Airway epithelial cell (primary cell): ENCODE data around the gene PTPN22. TPM values are rescaled to one million over a fixed set of nuclear protein-coding genes. Genes with fewer than 3 reads are reported as not detected.

Experiments
- total RNA-seq: library from RNA; depleted of rRNA; stranded (reverse); fragments of >200 nt; gene quantifications from 2 replicates; pipeline ENCODE4 v1.2.3, GENCODE V29; 2015

Gene PTPN22
- 0.49 and 1.1 TPM in 2 replicates for total RNA-seq

DNA sequence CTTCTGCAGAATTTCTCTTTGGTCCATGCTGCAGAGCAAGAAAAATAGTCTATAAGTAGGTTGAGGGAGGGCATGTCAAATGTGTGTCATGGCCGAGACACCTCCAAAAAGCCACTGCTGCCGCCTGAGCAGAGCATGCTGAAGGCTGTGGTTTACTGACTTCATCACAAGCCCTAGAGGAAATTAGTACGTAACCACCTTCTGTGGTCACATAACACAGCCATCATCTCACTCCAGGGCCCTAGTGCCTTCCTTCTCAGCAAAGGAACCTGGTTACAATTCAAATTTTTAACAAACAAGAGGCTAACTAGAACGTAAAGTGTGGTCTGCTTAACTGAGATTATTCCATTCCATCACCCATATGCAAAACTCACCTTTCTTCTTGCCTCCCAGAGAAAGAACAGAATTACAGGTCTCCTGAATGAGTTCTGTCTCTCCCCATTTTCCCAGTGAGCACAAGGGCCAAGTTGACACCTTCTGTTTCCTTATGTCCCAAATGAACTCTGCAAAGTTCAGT is at the start of gene PTPN22:
Gene PTPN22 (minus strand): TSS at position 116 of the 517 bp plus-strand sequence.

GRCh38 chr1:113904674-113905434 is 33.3 kb upstream of the PTPN22 start, which contains the start of the genes AP4B1 and DCLRE1B:
Gene AP4B1 (minus strand): TSS chr1:113904799. CDS start chr1:113904717, 82 bp downstream.
Gene DCLRE1B (plus strand): TSS chr1:113905326. CDS start chr1:113905587, 261 bp downstream.

GRCh38 chr1:113887402-113888175 is 16.1 kb upstream of the PTPN22 start, which contains the start of gene BCL2L15:
Gene BCL2L15 (minus strand): TSS chr1:113887581. CDS start chr1:113887375, 206 bp downstream.

DNA sequence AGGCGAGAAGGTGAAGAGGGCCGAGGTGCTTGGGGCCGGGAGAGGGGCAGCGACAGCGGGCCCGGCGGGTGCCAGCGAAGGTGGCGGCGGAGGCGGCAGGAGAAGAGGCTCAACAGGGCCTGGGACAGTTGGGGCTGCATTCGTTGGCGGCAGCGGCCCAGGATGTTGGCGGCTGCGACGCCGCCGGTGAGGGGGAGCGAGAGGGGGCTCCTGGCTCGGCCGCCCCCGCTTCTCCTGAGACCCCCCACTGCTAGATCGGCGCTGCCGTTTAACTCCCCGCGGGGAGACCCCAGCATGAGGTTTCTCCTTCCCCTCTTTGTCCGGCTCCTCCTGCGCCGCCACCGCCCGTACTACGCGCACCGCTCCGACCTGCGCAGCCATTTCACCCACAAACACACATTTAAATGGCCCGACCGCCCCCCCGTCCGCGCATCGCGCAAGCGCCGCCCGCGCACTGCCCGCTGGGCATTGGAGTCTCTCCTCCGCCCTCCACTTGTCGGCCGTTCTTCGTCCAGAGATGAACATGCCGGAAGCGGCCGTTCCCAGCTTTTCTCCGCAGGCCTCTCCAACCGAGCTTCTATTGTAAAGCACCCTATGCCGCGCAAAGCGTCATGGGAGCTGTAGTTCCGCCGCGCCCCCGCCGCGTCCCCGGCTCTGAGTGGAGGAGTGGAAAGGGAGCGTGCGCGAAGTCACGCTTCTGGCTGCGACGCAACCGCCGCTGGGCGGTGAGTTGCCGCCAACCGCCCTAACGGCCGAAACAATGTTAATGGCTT is 59.4 kb downstream of the PTPN22 start, which contains the start of gene RSBN1:
Gene RSBN1 (minus strand): TSS at position 589 of the 773 bp plus-strand sequence. CDS start 64 bp downstream, at position 525.

Other genes with a start within 250 kb of the PTPN22 start
- 10.9 and 13.2 TPM in 2 replicates for gene PHTF1, start 112.2 kb downstream of the PTPN22 start, total RNA-seq
- gene RSBN1, start 59.2 kb downstream of the PTPN22 start, total RNA-seq = 5.2 and 7.9 TPM in 2 replicates
- 0.42 TPM in 1 of 2 replicates, not detected in the other for gene BCL2L15, start 15.9 kb upstream of the PTPN22 start, total RNA-seq
- 6.1 and 11.7 TPM in 2 replicates for gene AP4B1, start 33.1 kb upstream of the PTPN22 start, total RNA-seq
- gene DCLRE1B, start 33.6 kb upstream of the PTPN22 start, total RNA-seq = 6.3 and 6.8 TPM in 2 replicates
- 11.6 and 21.6 TPM in 2 replicates for gene HIPK1, start 57.6 kb upstream of the PTPN22 start, total RNA-seq
- gene OLFML3, start 107.8 kb upstream of the PTPN22 start, total RNA-seq = 0.65 and 1.3 TPM in 2 replicates